ENCODE results near the gene EIF4E2.

DNA sequence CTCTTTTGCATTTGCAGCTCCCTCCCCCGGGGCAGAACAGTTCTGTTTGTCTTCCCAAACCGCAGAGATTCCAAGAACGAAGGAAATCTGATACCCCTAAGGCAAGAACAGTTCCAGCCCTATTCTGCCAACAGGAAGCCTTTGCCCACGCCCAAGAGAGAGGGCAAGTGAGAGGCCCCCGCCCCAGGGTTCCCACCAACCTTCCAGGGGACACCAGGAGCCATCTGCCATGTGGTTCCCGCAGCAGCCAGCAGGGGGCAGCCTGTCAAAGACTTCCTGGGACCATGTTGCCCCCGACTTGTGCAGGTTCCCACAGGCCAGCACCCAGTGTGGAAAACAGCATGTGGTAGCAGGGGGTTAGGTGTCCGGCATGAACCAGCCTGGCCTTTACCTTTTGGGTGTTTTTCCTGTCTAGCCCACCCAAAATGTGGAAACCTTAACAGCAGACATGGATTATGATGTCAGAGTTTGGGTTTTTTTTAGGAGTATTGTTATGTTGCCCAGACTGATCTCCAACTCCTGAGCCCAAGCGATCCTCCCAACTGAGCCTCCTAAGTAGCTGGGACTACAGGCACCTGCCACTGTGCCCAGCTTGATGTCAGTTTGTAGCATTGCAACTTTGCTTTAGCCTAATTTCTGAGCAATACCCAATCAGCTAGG is 61.2 kb downstream of the EIF4E2 start:
- TF ChIP-seq CTCF (IDR thresholded peaks at IDR 0.05) (peak; percentile 67 to 77 (median 75)), POLR2A (IDR thresholded peaks at IDR 0.05) (no peak)

Data from vagina (tissue), 2 donors.